ENCODE measurements around the gene H1-8.

The H1-8 gene

GRCh38 chr3:129567939-129568338, 25.0 kb downstream of the H1-8 start:
- ATAC-seq (replicated peaks) (peak; percentile 85), DNase-seq (no peak)
- Mint-ChIP-seq H3K27ac (peak overlapping the region; percentile 44 to 90), H3K36me3 (ENCODE audit: insufficient read depth) (peaks cover 42% of the 10 kb centered on the region), H3K4me3 (peak overlapping the region; percentile 37 to 58), H3K9me3 (no peaks in the 10 kb centered on the region), H3K4me1 (ENCODE audit: low read depth in 2 of 2) (peaks cover 41 to 44% of the 10 kb centered on the region in 2 donors), H3K27me3 (no peaks in the 10 kb centered on the region)

- H3K36me3 Mint-ChIP-seq (ENCODE audit: insufficient read depth) = peaks cover 45% of the 10 kb centered on the region
Observed at GRCh38 chr3:129569856-129570255, 26.9 kb downstream of the H1-8 start.

GRCh38 chr3:129571605-129572547, 28.9 kb downstream of the H1-8 start:
- H3K4me3 Mint-ChIP-seq = no peak overlapping the region
- H3K4me1 Mint-ChIP-seq (ENCODE audit: low read depth in 2 of 2) = peaks cover 56 to 60% of the 10 kb centered on the region in 2 donors
- DNase-seq (no peak), ATAC-seq (replicated peaks) (no peak)
- H3K9me3 Mint-ChIP-seq = no peaks in the 10 kb centered on the region
- H3K36me3 Mint-ChIP-seq (ENCODE audit: insufficient read depth) = peaks cover 54% of the 10 kb centered on the region
- H3K27me3 Mint-ChIP-seq = no peaks in the 10 kb centered on the region
- peak overlapping the region; percentile 67 to 89 for H3K27ac Mint-ChIP-seq

More at GRCh38 chr3:129569856-129570255, 26.9 kb downstream of the H1-8 start:
- DNase-seq (no peak), ATAC-seq (replicated peaks) (no peak)
- H3K27ac Mint-ChIP-seq = peak overlapping the region; percentile 84 to 90
- H3K4me1 Mint-ChIP-seq (ENCODE audit: low read depth in 2 of 2) = peaks cover 49 to 52% of the 10 kb centered on the region in 2 donors
- peak overlapping the region; percentile 39 to 56 for H3K4me3 Mint-ChIP-seq
- H3K27me3 Mint-ChIP-seq = no peaks in the 10 kb centered on the region
- no peaks in the 10 kb centered on the region for H3K9me3 Mint-ChIP-seq

- H3K4me3 Mint-ChIP-seq = no peak overlapping the region
- no peaks in the 10 kb centered on the region for H3K27me3 Mint-ChIP-seq
- peak overlapping the region; percentile 63 to 88 for H3K27ac Mint-ChIP-seq
- H3K9me3 Mint-ChIP-seq = no peaks in the 10 kb centered on the region
- DNase-seq (no peak), ATAC-seq (replicated peaks) (no peak)
- peaks cover 58% of the 10 kb centered on the region for H3K36me3 Mint-ChIP-seq (ENCODE audit: insufficient read depth)
- peaks cover 53 to 58% of the 10 kb centered on the region in 2 donors for H3K4me1 Mint-ChIP-seq (ENCODE audit: low read depth in 2 of 2)
Observed at GRCh38 chr3:129572603-129573002, 29.6 kb downstream of the H1-8 start.

- no peak for ATAC-seq (replicated peaks)
- Mint-ChIP-seq H3K9me3 (no peaks in the 10 kb centered on the region), H3K4me3 (no peak overlapping the region), H3K27ac (peak overlapping the region; percentile 88 to 95), H3K4me1 (ENCODE audit: low read depth in 2 of 2) (peaks cover 53 to 65% of the 10 kb centered on the region in 2 donors), H3K27me3 (no peaks in the 10 kb centered on the region), H3K36me3 (ENCODE audit: insufficient read depth) (peaks cover 61% of the 10 kb centered on the region)
- DNase-seq = no peak
Observed at GRCh38 chr3:129573493-129573892, 30.5 kb downstream of the H1-8 start.

- peak overlapping the region; percentile 93 to 95 for H3K27ac Mint-ChIP-seq
- H3K27me3 Mint-ChIP-seq = no peaks in the 10 kb centered on the region
- DNase-seq (no peak), ATAC-seq (replicated peaks) (no peak)
- peaks cover 53 to 65% of the 10 kb centered on the region in 2 donors for H3K4me1 Mint-ChIP-seq (ENCODE audit: low read depth in 2 of 2)
- H3K9me3 Mint-ChIP-seq = no peaks in the 10 kb centered on the region
- H3K36me3 Mint-ChIP-seq (ENCODE audit: insufficient read depth) = peaks cover 62% of the 10 kb centered on the region
- no peak overlapping the region for H3K4me3 Mint-ChIP-seq
Observed at GRCh38 chr3:129574206-129574605, 31.2 kb downstream of the H1-8 start.

- Mint-ChIP-seq H3K9me3 (no peaks in the 10 kb centered on the region), H3K27ac (peak overlapping the region; percentile 93 to 95), H3K4me3 (peak overlapping the region; percentile 25 to 64), H3K27me3 (no peaks in the 10 kb centered on the region), H3K4me1 (ENCODE audit: low read depth in 2 of 2) (peaks cover 42 to 61% of the 10 kb centered on the region in 2 donors), H3K36me3 (ENCODE audit: insufficient read depth) (peaks cover 63% of the 10 kb centered on the region)
- DNase-seq (no peak), ATAC-seq (replicated peaks) (no peak)
Observed at GRCh38 chr3:129575233-129575996, 32.4 kb downstream of the H1-8 start.

- H3K4me1 Mint-ChIP-seq (ENCODE audit: low read depth in 2 of 2) = peaks cover 46 to 64% of the 10 kb centered on the region in 2 donors
- peaks cover 61% of the 10 kb centered on the region for H3K36me3 Mint-ChIP-seq (ENCODE audit: insufficient read depth)
- H3K9me3 Mint-ChIP-seq = no peaks in the 10 kb centered on the region
- no peaks in the 10 kb centered on the region for H3K27me3 Mint-ChIP-seq
- DNase-seq = no peak
- peak overlapping the region; percentile 93 to 95 for H3K27ac Mint-ChIP-seq
- ATAC-seq (replicated peaks) = no peak
- peak overlapping the region; percentile 64 to 75 for H3K4me3 Mint-ChIP-seq
Observed at GRCh38 chr3:129575997-129576384, 33.0 kb downstream of the H1-8 start.

- H3K4me1 Mint-ChIP-seq (ENCODE audit: low read depth in 2 of 2) = peaks cover 50 to 70% of the 10 kb centered on the region in 2 donors
- no peaks in the 10 kb centered on the region for H3K27me3 Mint-ChIP-seq
- no peaks in the 10 kb centered on the region for H3K9me3 Mint-ChIP-seq
- peak overlapping the region; percentile 64 to 75 for H3K4me3 Mint-ChIP-seq
- ATAC-seq (replicated peaks) = peak; percentile 87
- DNase-seq = peak; percentile 79 to 84 (median 83)
- H3K27ac Mint-ChIP-seq = peak overlapping the region; percentile 93 to 95
- peaks cover 58% of the 10 kb centered on the region for H3K36me3 Mint-ChIP-seq (ENCODE audit: insufficient read depth)
Observed at GRCh38 chr3:129576514-129577352, 33.8 kb downstream of the H1-8 start.

- peaks cover 59% of the 10 kb centered on the region for H3K36me3 Mint-ChIP-seq (ENCODE audit: insufficient read depth)
- H3K4me3 Mint-ChIP-seq = peak overlapping the region; percentile 64 to 75
- no peaks in the 10 kb centered on the region for H3K9me3 Mint-ChIP-seq
- H3K4me1 Mint-ChIP-seq (ENCODE audit: low read depth in 2 of 2) = peaks cover 50 to 65% of the 10 kb centered on the region in 2 donors
- peak; percentile 0 for ATAC-seq (replicated peaks)
- H3K27me3 Mint-ChIP-seq = no peaks in the 10 kb centered on the region
- DNase-seq = no peak
- peak overlapping the region; percentile 93 to 95 for H3K27ac Mint-ChIP-seq
Observed at GRCh38 chr3:129577366-129577765, 34.4 kb downstream of the H1-8 start.

- peak overlapping the region; percentile 93 to 95 for H3K27ac Mint-ChIP-seq
- no peaks in the 10 kb centered on the region for H3K27me3 Mint-ChIP-seq
- no peaks in the 10 kb centered on the region for H3K9me3 Mint-ChIP-seq
- DNase-seq (no peak), ATAC-seq (replicated peaks) (peak; percentile 7)
- peaks cover 64% of the 10 kb centered on the region for H3K36me3 Mint-ChIP-seq (ENCODE audit: insufficient read depth)
- H3K4me3 Mint-ChIP-seq = peak overlapping the region; percentile 64 to 75
- peaks cover 46 to 65% of the 10 kb centered on the region in 2 donors for H3K4me1 Mint-ChIP-seq (ENCODE audit: low read depth in 2 of 2)
Observed at GRCh38 chr3:129577925-129578786, 35.2 kb downstream of the H1-8 start.

GRCh38 chr3:129579991-129580390, 37.0 kb downstream of the H1-8 start:
- DNase-seq = no peak
- Mint-ChIP-seq H3K36me3 (ENCODE audit: insufficient read depth) (peaks cover 64% of the 10 kb centered on the region), H3K4me3 (no peak overlapping the region), H3K4me1 (ENCODE audit: low read depth in 2 of 2) (peaks cover 47 to 59% of the 10 kb centered on the region in 2 donors), H3K9me3 (no peaks in the 10 kb centered on the region), H3K27me3 (no peaks in the 10 kb centered on the region), H3K27ac (peak overlapping the region; percentile 93 to 95)
- ATAC-seq (replicated peaks) = no peak

All from effector memory CD8-positive, alpha-beta T cell (primary cell).